Activated naive CD8-positive, alpha-beta T cell (primary cell): Measurements from ENCODE around the gene LIN52.

ENCODE experiments used
- H3K27ac Mint-ChIP-seq: one replicate; pipeline ENCODE4 v1.8.0; 2021; ENCODE audit warnings: mixed read lengths
- H3K27me3 Mint-ChIP-seq: one replicate; pipeline ENCODE4 v1.8.0; 2021; ENCODE audit warnings: mixed read lengths
- H3K36me3 Mint-ChIP-seq: one replicate; pipeline ENCODE4 v1.8.0; 2021; ENCODE audit warnings: mixed read lengths
- H3K4me1 Mint-ChIP-seq: one replicate; pipeline ENCODE4 v1.8.0; 2021; ENCODE audit warnings: low read depth, mixed read lengths
- H3K4me3 Mint-ChIP-seq: one replicate; pipeline ENCODE4 v1.8.0; 2021; ENCODE audit warnings: mild to moderate bottlenecking, mixed read lengths
- H3K9me3 Mint-ChIP-seq: one replicate; pipeline ENCODE4 v1.8.0; 2021; ENCODE audit warnings: low read depth, mixed read lengths

The LIN52 gene

DNA sequence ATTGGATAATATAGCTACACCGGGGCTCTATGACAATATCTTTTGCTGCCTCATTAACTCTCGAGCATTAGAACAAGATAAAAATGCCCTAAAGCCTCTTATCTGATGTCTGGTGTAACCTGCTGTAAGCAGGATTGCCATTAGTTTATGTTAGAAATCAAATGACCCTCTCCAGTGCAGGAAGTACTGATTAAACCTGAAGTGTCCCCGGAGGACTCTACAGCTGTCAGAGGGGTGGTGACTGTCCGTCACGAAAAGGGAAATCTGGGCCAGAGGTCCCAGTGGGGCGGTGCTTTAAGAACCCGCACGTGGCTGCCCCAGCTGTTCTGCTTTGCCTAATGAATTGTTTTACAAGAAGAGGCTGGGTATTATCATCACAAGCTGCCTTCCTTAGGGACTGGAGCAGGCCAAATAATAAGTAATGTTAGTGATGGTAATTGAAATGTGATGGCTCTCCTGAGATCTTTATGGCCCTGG, 55.7 kb downstream of the LIN52 start:
- Mint-ChIP-seq H3K36me3 (peaks cover 18% of the 10 kb centered on the region), H3K9me3 (no peaks in the 10 kb centered on the region), H3K27me3 (no peaks in the 10 kb centered on the region), H3K4me3 (no peak overlapping the region), H3K27ac (no peak overlapping the region), H3K4me1 (peaks cover 14% of the 10 kb centered on the region)

DNA sequence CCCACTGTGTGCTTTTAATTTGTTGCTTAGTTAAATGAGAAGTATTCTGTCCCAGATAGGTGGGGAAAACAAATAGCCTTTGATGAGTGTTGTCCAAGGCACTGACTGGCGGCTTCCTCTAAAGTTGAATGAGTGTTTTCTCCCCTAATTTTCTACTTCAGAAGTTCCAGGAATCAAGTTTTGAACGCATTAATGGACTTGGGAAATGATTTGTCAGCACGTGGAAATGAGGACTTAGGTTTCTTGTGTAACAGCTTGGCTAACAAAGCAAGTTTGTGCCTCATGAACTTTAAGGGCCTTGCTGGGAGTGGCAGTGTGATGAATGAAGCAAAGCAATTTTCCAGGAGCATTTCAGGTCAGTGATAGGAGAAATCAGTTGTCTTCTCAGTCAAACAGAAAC, 56.9 kb downstream of the LIN52 start:
- Mint-ChIP-seq H3K4me3 (no peak overlapping the region), H3K9me3 (no peaks in the 10 kb centered on the region), H3K36me3 (peaks cover 21% of the 10 kb centered on the region), H3K27me3 (no peaks in the 10 kb centered on the region), H3K27ac (no peak overlapping the region), H3K4me1 (peaks cover 10% of the 10 kb centered on the region)

DNA sequence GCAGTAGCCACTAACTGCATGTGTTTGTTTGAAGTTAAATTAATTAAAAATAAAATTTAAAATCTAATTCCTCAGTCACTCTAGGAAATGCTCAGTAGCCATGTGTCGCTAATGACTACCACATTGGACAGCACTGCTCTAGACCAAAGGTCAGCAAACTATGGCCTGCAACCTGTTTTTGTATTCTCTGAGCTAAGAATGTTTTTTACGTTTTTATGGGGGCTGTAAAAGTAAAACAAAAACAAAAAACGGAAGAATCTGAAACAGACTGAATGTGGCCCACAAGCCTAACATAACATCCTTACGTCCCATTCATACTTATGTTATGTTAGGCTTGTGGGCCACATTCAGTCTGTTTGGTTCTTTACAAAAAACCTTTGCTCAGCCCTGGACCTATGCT, 57.8 kb downstream of the LIN52 start:
- Mint-ChIP-seq H3K4me3 (no peak overlapping the region), H3K4me1 (peaks cover 10% of the 10 kb centered on the region), H3K9me3 (no peaks in the 10 kb centered on the region), H3K36me3 (peaks cover 21% of the 10 kb centered on the region), H3K27me3 (no peaks in the 10 kb centered on the region), H3K27ac (no peak overlapping the region)

DNA sequence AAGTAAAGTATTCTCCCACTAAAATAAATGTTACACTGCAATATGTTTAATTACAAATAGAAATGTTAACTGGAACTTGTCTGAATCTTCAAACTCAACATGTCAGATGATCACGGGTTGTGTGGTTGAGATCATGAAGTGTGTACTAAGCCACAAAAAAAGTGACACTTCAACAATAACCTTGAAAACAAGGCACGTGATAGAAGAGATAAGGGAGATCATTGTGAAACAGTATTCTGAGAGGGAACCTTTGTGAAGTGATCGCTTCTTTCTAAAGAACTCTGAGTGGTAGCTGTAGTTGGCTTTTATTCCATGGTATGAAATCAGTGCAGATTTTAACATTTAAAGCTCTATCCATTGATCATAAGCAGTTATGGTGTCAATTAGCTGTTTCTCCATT, 60.0 kb downstream of the LIN52 start:
- no peak overlapping the region for H3K27ac Mint-ChIP-seq
- H3K4me1 Mint-ChIP-seq: peaks cover 13% of the 10 kb centered on the region
- peaks cover 14% of the 10 kb centered on the region for H3K36me3 Mint-ChIP-seq
- H3K27me3 Mint-ChIP-seq: no peaks in the 10 kb centered on the region
- H3K4me3 Mint-ChIP-seq: no peak overlapping the region
- H3K9me3 Mint-ChIP-seq: no peaks in the 10 kb centered on the region

DNA sequence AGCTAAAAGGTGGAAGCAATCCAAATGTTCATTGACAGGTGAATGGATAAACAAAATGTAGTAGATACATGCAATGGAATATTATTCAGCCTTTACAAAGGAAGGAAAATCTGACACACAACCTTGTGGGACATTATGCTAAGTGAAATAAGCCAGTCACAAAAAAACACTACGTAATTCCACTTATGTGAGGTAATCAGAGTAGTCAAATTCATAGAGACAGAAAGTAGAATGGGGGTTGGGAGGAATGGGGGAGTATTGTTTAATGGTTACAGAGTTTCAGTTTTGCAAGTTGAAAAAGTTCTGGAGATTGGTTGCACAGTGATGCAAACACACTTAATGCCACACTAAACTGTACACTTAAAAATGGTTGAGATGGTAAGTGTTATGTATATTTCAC, 62.8 kb downstream of the LIN52 start:
- H3K27ac Mint-ChIP-seq: no peak overlapping the region
- H3K4me3 Mint-ChIP-seq: no peak overlapping the region
- no peaks in the 10 kb centered on the region for H3K9me3 Mint-ChIP-seq
- H3K4me1 Mint-ChIP-seq: peaks cover 13% of the 10 kb centered on the region
- H3K36me3 Mint-ChIP-seq: peaks cover 10% of the 10 kb centered on the region
- H3K27me3 Mint-ChIP-seq: no peaks in the 10 kb centered on the region

GRCh38 chr14:74148705-74149104, 63.9 kb downstream of the LIN52 start:
- peaks cover 13% of the 10 kb centered on the region for H3K4me1 Mint-ChIP-seq
- H3K9me3 Mint-ChIP-seq: no peaks in the 10 kb centered on the region
- no peak overlapping the region for H3K4me3 Mint-ChIP-seq
- no peak overlapping the region for H3K27ac Mint-ChIP-seq
- no peaks in the 10 kb centered on the region for H3K27me3 Mint-ChIP-seq
- peaks cover 10% of the 10 kb centered on the region for H3K36me3 Mint-ChIP-seq

GRCh38 chr14:74155287-74155686, 70.5 kb downstream of the LIN52 start:
- Mint-ChIP-seq H3K36me3 (peaks cover 3% of the 10 kb centered on the region), H3K4me1 (no peaks in the 10 kb centered on the region), H3K9me3 (no peaks in the 10 kb centered on the region), H3K4me3 (no peak overlapping the region), H3K27ac (no peak overlapping the region), H3K27me3 (no peaks in the 10 kb centered on the region)

DNA sequence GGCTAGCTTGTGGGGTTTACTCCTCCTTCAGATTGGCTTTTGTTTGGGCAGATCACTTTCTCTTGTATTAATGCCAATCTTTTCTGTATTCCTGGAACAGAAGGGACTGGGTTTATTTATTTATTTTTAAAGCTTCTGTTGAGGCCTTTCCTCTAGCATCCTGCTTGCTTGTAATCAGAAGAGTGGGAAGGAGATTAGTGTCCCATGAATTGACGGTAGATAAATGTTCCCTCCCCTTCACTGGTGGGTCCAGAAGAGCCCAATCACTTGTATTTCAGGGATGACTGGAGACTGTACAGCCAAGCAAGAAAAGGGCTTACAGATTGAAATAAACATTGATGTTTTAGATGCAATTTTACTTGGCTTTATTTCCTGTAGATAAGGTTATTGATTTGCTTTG, 71.0 kb downstream of the LIN52 start:
- no peaks in the 10 kb centered on the region for H3K4me1 Mint-ChIP-seq
- H3K36me3 Mint-ChIP-seq: peaks cover 3% of the 10 kb centered on the region
- H3K27me3 Mint-ChIP-seq: no peaks in the 10 kb centered on the region
- no peak overlapping the region for H3K27ac Mint-ChIP-seq
- H3K9me3 Mint-ChIP-seq: no peaks in the 10 kb centered on the region
- H3K4me3 Mint-ChIP-seq: no peak overlapping the region

DNA sequence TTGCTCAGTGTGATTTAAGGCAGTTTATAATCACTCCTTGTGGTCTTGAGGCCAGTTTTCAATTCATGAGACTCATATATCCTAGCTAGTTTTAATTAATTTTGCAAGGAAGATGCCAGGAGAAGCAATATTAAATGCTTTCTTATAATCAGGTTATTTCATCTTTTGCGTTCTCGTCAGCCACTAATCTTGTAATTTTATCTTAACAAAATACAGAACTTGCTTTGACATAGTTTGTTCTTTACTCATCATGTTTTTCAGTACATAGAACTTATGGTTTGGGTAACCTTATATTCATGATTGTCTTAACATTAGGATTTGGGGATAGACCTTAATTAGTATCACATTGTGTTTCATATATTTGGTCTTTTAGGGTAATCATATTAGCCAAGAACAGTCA, 76.0 kb downstream of the LIN52 start:
- H3K36me3 Mint-ChIP-seq: peaks cover 12% of the 10 kb centered on the region
- no peaks in the 10 kb centered on the region for H3K9me3 Mint-ChIP-seq
- no peaks in the 10 kb centered on the region for H3K27me3 Mint-ChIP-seq
- H3K4me1 Mint-ChIP-seq: no peaks in the 10 kb centered on the region
- no peak overlapping the region for H3K4me3 Mint-ChIP-seq
- no peak overlapping the region for H3K27ac Mint-ChIP-seq

DNA sequence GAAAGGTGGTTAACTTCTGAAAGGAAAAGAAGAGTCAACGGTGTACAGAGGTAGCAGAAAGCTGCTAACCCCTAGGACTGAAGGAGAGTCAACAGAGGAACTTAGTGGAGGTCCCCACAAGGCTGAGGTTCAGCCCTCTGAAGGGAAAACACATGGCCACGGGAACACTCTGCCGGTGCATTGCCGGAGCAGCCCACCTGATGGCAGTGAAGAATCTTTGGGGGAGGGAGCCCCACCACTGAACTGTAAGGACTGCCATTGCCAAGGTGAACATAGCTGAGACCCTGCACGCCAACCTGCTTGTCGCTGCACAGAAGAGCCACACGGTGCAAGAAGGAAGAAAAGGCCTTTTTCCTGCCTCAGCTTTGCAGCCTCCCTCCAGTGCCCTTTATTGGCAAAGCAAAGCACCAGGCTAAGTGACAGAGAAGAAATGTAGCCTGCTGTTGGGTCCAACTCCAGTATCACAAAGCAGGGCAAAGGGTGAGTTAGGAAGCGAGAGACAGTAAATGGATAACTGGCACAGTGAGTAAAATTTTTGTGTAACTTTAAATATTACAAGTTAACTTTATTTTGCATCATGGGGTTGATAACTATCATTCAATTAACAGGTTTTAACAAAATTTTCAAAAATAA, 76.9 kb downstream of the LIN52 start:
- H3K36me3 Mint-ChIP-seq: peaks cover 14% of the 10 kb centered on the region
- no peaks in the 10 kb centered on the region for H3K9me3 Mint-ChIP-seq
- H3K4me3 Mint-ChIP-seq: no peak overlapping the region
- H3K27me3 Mint-ChIP-seq: no peaks in the 10 kb centered on the region
- no peak overlapping the region for H3K27ac Mint-ChIP-seq
- no peaks in the 10 kb centered on the region for H3K4me1 Mint-ChIP-seq

GRCh38 chr14:74169906-74170305, 85.2 kb downstream of the LIN52 start:
- no peak overlapping the region for H3K27ac Mint-ChIP-seq
- H3K36me3 Mint-ChIP-seq: peaks cover 9% of the 10 kb centered on the region
- no peaks in the 10 kb centered on the region for H3K4me1 Mint-ChIP-seq
- no peak overlapping the region for H3K4me3 Mint-ChIP-seq
- no peaks in the 10 kb centered on the region for H3K27me3 Mint-ChIP-seq
- no peaks in the 10 kb centered on the region for H3K9me3 Mint-ChIP-seq

DNA sequence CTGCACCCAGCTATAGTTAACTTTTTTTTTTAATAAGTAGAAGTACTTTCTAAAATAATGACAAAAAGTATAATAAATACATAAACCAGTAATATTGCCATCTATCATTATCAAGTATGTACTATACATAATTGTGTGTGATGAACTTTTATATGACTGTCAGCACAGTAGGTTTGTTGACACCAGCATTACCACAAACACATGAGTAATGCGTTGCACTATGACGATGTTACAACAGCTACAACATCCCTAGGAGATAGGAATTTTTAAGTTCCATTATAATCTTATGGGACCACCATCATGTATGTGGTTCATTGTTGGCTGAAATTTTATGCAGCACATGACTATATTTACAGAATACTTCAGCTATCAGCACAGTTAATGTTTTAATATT, 91.6 kb downstream of the LIN52 start:
- no peaks in the 10 kb centered on the region for H3K9me3 Mint-ChIP-seq
- no peak overlapping the region for H3K27ac Mint-ChIP-seq
- H3K4me1 Mint-ChIP-seq: no peaks in the 10 kb centered on the region
- peaks cover 2% of the 10 kb centered on the region for H3K36me3 Mint-ChIP-seq
- H3K27me3 Mint-ChIP-seq: no peaks in the 10 kb centered on the region
- no peak overlapping the region for H3K4me3 Mint-ChIP-seq

GRCh38 chr14:74179856-74180255, 95.1 kb downstream of the LIN52 start:
- no peak overlapping the region for H3K27ac Mint-ChIP-seq
- no peaks in the 10 kb centered on the region for H3K9me3 Mint-ChIP-seq
- no peak overlapping the region for H3K4me3 Mint-ChIP-seq
- no peaks in the 10 kb centered on the region for H3K4me1 Mint-ChIP-seq
- peaks cover 6% of the 10 kb centered on the region for H3K36me3 Mint-ChIP-seq
- no peaks in the 10 kb centered on the region for H3K27me3 Mint-ChIP-seq

DNA sequence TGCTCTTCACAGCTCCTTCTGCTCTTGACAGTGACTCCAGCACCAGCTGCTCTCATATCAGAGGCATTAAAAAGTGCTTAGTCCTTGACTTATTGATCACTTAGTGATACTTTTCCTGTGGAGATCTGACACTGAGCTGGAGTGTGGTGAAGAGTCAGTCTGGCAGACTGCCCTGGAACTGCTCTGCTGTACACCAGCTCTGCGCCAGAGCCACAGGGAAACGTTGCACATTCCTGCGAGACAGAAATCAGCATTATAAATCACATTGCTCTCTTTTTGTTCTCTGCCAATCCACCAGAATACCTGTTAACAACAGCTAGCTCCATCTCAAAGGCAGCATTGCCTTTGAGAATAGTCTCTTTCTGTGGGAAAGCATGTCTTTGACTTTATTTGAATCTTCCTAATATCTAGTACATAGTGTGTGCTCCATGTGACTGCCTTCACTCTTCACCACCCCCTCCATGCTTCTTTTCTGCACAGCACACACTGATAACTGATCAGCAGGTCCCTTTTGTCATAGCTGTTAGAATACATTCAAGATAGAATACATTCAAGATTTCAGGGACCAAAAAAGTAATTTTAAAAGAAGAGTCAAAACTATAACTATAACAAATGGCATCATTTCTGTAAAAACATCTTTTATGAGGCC, 106.3 kb downstream of the LIN52 start:
- peaks cover 11% of the 10 kb centered on the region for H3K36me3 Mint-ChIP-seq
- no peaks in the 10 kb centered on the region for H3K9me3 Mint-ChIP-seq
- no peaks in the 10 kb centered on the region for H3K27me3 Mint-ChIP-seq
- no peak overlapping the region for H3K4me3 Mint-ChIP-seq
- no peaks in the 10 kb centered on the region for H3K4me1 Mint-ChIP-seq
- no peak overlapping the region for H3K27ac Mint-ChIP-seq

- H3K27me3 Mint-ChIP-seq: no peaks in the 10 kb centered on the region
- no peaks in the 10 kb centered on the region for H3K9me3 Mint-ChIP-seq
- no peaks in the 10 kb centered on the region for H3K4me1 Mint-ChIP-seq
- H3K4me3 Mint-ChIP-seq: no peak overlapping the region
- no peak overlapping the region for H3K27ac Mint-ChIP-seq
- H3K36me3 Mint-ChIP-seq: peaks cover 7% of the 10 kb centered on the region
These were observed 109.9 kb downstream of the LIN52 start for GRCh38 chr14:74194506-74195274.
